ENCODE data around the gene GRIK1.

GRIK1 gene

GRCh38 chr21:29697555-29698193 is 242.1 kb downstream of the GRIK1 start:
- no peaks in the 10 kb centered on the region for H3K36me3 ChIP-seq (ENCODE audit: control insufficient read depth in 5 of 5, insufficient read depth in 5 of 5, low read length in 5 of 5)
- H3K9ac ChIP-seq (ENCODE audit: low read length in 5 of 5): no peak overlapping the region
- no peaks in the 10 kb centered on the region for H3K27me3 ChIP-seq (ENCODE audit: control insufficient read depth in 5 of 5, insufficient read depth in 4 of 5, low read length in 5 of 5)
- no peak overlapping the region for H3K4me3 ChIP-seq (ENCODE audit: low read depth in 1 of 5, low read length in 5 of 5)
- H3K27ac ChIP-seq (ENCODE audit: low read depth, low read length): no peak overlapping the region
- H3K4me1 ChIP-seq (ENCODE audit: control insufficient read depth in 5 of 5, insufficient read depth in 5 of 5, low read length in 5 of 5): no peaks in the 10 kb centered on the region
- H3K9me3 ChIP-seq (ENCODE audit: control insufficient read depth in 5 of 5, low read length in 5 of 5): peaks cover 0 to 6% (median 0%) of the 10 kb centered on the region in 5 donors

GRCh38 chr21:29696937-29697336 is 242.9 kb downstream of the GRIK1 start:
- Histone ChIP-seq H3K4me3 (ENCODE audit: low read depth in 1 of 5, low read length in 5 of 5) (no peak overlapping the region), H3K36me3 (ENCODE audit: control insufficient read depth in 5 of 5, insufficient read depth in 5 of 5, low read length in 5 of 5) (no peaks in the 10 kb centered on the region), H3K9ac (ENCODE audit: low read length in 5 of 5) (no peak overlapping the region), H3K9me3 (ENCODE audit: control insufficient read depth in 5 of 5, low read length in 5 of 5) (peaks cover 0 to 6% (median 0%) of the 10 kb centered on the region in 5 donors), H3K27me3 (ENCODE audit: control insufficient read depth in 5 of 5, insufficient read depth in 4 of 5, low read length in 5 of 5) (no peaks in the 10 kb centered on the region), H3K4me1 (ENCODE audit: control insufficient read depth in 5 of 5, insufficient read depth in 5 of 5, low read length in 5 of 5) (no peaks in the 10 kb centered on the region), H3K27ac (ENCODE audit: low read depth, low read length) (no peak overlapping the region)

GRCh38 chr21:29691616-29692491 is 247.9 kb downstream of the GRIK1 start:
- Histone ChIP-seq H3K36me3 (ENCODE audit: control insufficient read depth in 5 of 5, insufficient read depth in 5 of 5, low read length in 5 of 5) (no peaks in the 10 kb centered on the region), H3K27me3 (ENCODE audit: control insufficient read depth in 5 of 5, insufficient read depth in 4 of 5, low read length in 5 of 5) (no peaks in the 10 kb centered on the region), H3K27ac (ENCODE audit: low read depth, low read length) (no peak overlapping the region), H3K9ac (ENCODE audit: low read length in 5 of 5) (no peak overlapping the region), H3K4me3 (ENCODE audit: low read depth in 1 of 5, low read length in 5 of 5) (no peak overlapping the region), H3K9me3 (ENCODE audit: control insufficient read depth in 5 of 5, low read length in 5 of 5) (no peaks in the 10 kb centered on the region), H3K4me1 (ENCODE audit: control insufficient read depth in 5 of 5, insufficient read depth in 5 of 5, low read length in 5 of 5) (no peaks in the 10 kb centered on the region)

GRCh38 chr21:29689753-29690152 is 250.0 kb downstream of the GRIK1 start:
- Histone ChIP-seq H3K4me1 (ENCODE audit: control insufficient read depth in 5 of 5, insufficient read depth in 5 of 5, low read length in 5 of 5) (no peaks in the 10 kb centered on the region), H3K9me3 (ENCODE audit: control insufficient read depth in 5 of 5, low read length in 5 of 5) (no peaks in the 10 kb centered on the region), H3K9ac (ENCODE audit: low read length in 5 of 5) (no peak overlapping the region), H3K36me3 (ENCODE audit: control insufficient read depth in 5 of 5, insufficient read depth in 5 of 5, low read length in 5 of 5) (no peaks in the 10 kb centered on the region), H3K27ac (ENCODE audit: low read depth, low read length) (no peak overlapping the region), H3K27me3 (ENCODE audit: control insufficient read depth in 5 of 5, insufficient read depth in 4 of 5, low read length in 5 of 5) (no peaks in the 10 kb centered on the region), H3K4me3 (ENCODE audit: low read depth in 1 of 5, low read length in 5 of 5) (no peak overlapping the region)

- Histone ChIP-seq H3K36me3 (ENCODE audit: control insufficient read depth in 5 of 5, insufficient read depth in 5 of 5, low read length in 5 of 5) (no peaks in the 10 kb centered on the region), H3K27ac (ENCODE audit: low read depth, low read length) (no peak overlapping the region), H3K4me3 (ENCODE audit: low read depth in 1 of 5, low read length in 5 of 5) (no peak overlapping the region), H3K9ac (ENCODE audit: low read length in 5 of 5) (no peak overlapping the region), H3K9me3 (ENCODE audit: control insufficient read depth in 5 of 5, low read length in 5 of 5) (peaks cover 0 to 4% (median 0%) of the 10 kb centered on the region in 5 donors), H3K27me3 (ENCODE audit: control insufficient read depth in 5 of 5, insufficient read depth in 4 of 5, low read length in 5 of 5) (no peaks in the 10 kb centered on the region), H3K4me1 (ENCODE audit: control insufficient read depth in 5 of 5, insufficient read depth in 5 of 5, low read length in 5 of 5) (no peaks in the 10 kb centered on the region)
Measured at GRCh38 chr21:29684106-29684505, 255.7 kb downstream of the GRIK1 start.

- Histone ChIP-seq H3K4me3 (ENCODE audit: low read depth in 1 of 5, low read length in 5 of 5) (no peak overlapping the region), H3K36me3 (ENCODE audit: control insufficient read depth in 5 of 5, insufficient read depth in 5 of 5, low read length in 5 of 5) (no peaks in the 10 kb centered on the region), H3K9me3 (ENCODE audit: control insufficient read depth in 5 of 5, low read length in 5 of 5) (peaks cover 0 to 4% (median 0%) of the 10 kb centered on the region in 5 donors), H3K27ac (ENCODE audit: low read depth, low read length) (no peak overlapping the region), H3K4me1 (ENCODE audit: control insufficient read depth in 5 of 5, insufficient read depth in 5 of 5, low read length in 5 of 5) (no peaks in the 10 kb centered on the region), H3K27me3 (ENCODE audit: control insufficient read depth in 5 of 5, insufficient read depth in 4 of 5, low read length in 5 of 5) (no peaks in the 10 kb centered on the region), H3K9ac (ENCODE audit: low read length in 5 of 5) (no peak overlapping the region)
Measured at GRCh38 chr21:29682800-29683199, 257.0 kb downstream of the GRIK1 start.

- Histone ChIP-seq H3K4me1 (ENCODE audit: control insufficient read depth in 5 of 5, insufficient read depth in 5 of 5, low read length in 5 of 5) (no peaks in the 10 kb centered on the region), H3K9me3 (ENCODE audit: control insufficient read depth in 5 of 5, low read length in 5 of 5) (peaks cover 0 to 4% (median 0%) of the 10 kb centered on the region in 5 donors), H3K36me3 (ENCODE audit: control insufficient read depth in 5 of 5, insufficient read depth in 5 of 5, low read length in 5 of 5) (no peaks in the 10 kb centered on the region), H3K9ac (ENCODE audit: low read length in 5 of 5) (no peak overlapping the region), H3K27me3 (ENCODE audit: control insufficient read depth in 5 of 5, insufficient read depth in 4 of 5, low read length in 5 of 5) (no peaks in the 10 kb centered on the region), H3K4me3 (ENCODE audit: low read depth in 1 of 5, low read length in 5 of 5) (no peak overlapping the region), H3K27ac (ENCODE audit: low read depth, low read length) (no peak overlapping the region)
Measured at GRCh38 chr21:29680273-29680672, 259.5 kb downstream of the GRIK1 start.

- Histone ChIP-seq H3K4me3 (ENCODE audit: low read depth in 1 of 5, low read length in 5 of 5) (no peak overlapping the region), H3K9me3 (ENCODE audit: control insufficient read depth in 5 of 5, low read length in 5 of 5) (peaks cover 0 to 4% (median 0%) of the 10 kb centered on the region in 5 donors), H3K9ac (ENCODE audit: low read length in 5 of 5) (no peak overlapping the region), H3K27ac (ENCODE audit: low read depth, low read length) (no peak overlapping the region), H3K27me3 (ENCODE audit: control insufficient read depth in 5 of 5, insufficient read depth in 4 of 5, low read length in 5 of 5) (no peaks in the 10 kb centered on the region), H3K4me1 (ENCODE audit: control insufficient read depth in 5 of 5, insufficient read depth in 5 of 5, low read length in 5 of 5) (no peaks in the 10 kb centered on the region), H3K36me3 (ENCODE audit: control insufficient read depth in 5 of 5, insufficient read depth in 5 of 5, low read length in 5 of 5) (no peaks in the 10 kb centered on the region)
Measured at GRCh38 chr21:29678626-29679025, 261.2 kb downstream of the GRIK1 start.

GRCh38 chr21:29677326-29677725 is 262.5 kb downstream of the GRIK1 start:
- H3K9me3 ChIP-seq (ENCODE audit: control insufficient read depth in 5 of 5, low read length in 5 of 5): no peaks in the 10 kb centered on the region
- H3K4me1 ChIP-seq (ENCODE audit: control insufficient read depth in 5 of 5, insufficient read depth in 5 of 5, low read length in 5 of 5): no peaks in the 10 kb centered on the region
- H3K4me3 ChIP-seq (ENCODE audit: low read depth in 1 of 5, low read length in 5 of 5): no peak overlapping the region
- H3K27me3 ChIP-seq (ENCODE audit: control insufficient read depth in 5 of 5, insufficient read depth in 4 of 5, low read length in 5 of 5): no peaks in the 10 kb centered on the region
- H3K27ac ChIP-seq (ENCODE audit: low read depth, low read length): no peak overlapping the region
- no peaks in the 10 kb centered on the region for H3K36me3 ChIP-seq (ENCODE audit: control insufficient read depth in 5 of 5, insufficient read depth in 5 of 5, low read length in 5 of 5)
- no peak overlapping the region for H3K9ac ChIP-seq (ENCODE audit: low read length in 5 of 5)

- Histone ChIP-seq H3K27me3 (ENCODE audit: control insufficient read depth in 5 of 5, insufficient read depth in 4 of 5, low read length in 5 of 5) (no peaks in the 10 kb centered on the region), H3K4me1 (ENCODE audit: control insufficient read depth in 5 of 5, insufficient read depth in 5 of 5, low read length in 5 of 5) (no peaks in the 10 kb centered on the region), H3K9ac (ENCODE audit: low read length in 5 of 5) (no peak overlapping the region), H3K4me3 (ENCODE audit: low read depth in 1 of 5, low read length in 5 of 5) (no peak overlapping the region), H3K9me3 (ENCODE audit: control insufficient read depth in 5 of 5, low read length in 5 of 5) (no peaks in the 10 kb centered on the region), H3K36me3 (ENCODE audit: control insufficient read depth in 5 of 5, insufficient read depth in 5 of 5, low read length in 5 of 5) (no peaks in the 10 kb centered on the region), H3K27ac (ENCODE audit: low read depth, low read length) (no peak overlapping the region)
Measured at GRCh38 chr21:29676395-29676794, 263.4 kb downstream of the GRIK1 start.

Measured in subcutaneous abdominal adipose tissue (tissue), 5 donors.